GM21619 (cell line): Measurements from ENCODE around the gene ABCA1.
"Not testable (repeated sequence)": the region's sequence is repeated elsewhere in the genome, so short reads cannot be mapped to it uniquely, and the experiment has no call there.

Experiments used
- ATAC-seq: cut with Tn5 transposase; IDR thresholded peaks from one replicate; pipeline ENCODE4 v1.9.1; 2021; ENCODE audit not compliant: unreplicated experiment

ABCA1 gene

DNA sequence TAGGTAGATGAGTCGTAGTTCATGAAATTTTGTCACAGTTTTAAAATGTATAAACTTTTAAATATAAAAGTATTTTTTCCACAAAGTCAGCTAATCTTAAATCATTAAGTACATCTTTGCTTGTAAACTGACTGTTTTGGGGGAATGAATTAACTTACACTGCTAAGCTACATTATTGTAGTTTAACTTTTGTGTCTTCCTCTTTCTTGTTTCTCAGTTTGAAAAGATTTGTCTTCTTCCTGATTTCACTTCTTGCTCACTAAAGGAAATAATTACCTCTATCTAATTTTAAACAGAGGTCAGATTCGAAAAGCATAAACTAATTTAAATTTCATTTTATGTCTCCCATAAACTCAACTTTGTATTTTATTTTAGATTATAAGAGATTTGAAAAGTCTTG is 158.3 kb downstream of the ABCA1 start:
- peak; percentile 29 for ATAC-seq

DNA sequence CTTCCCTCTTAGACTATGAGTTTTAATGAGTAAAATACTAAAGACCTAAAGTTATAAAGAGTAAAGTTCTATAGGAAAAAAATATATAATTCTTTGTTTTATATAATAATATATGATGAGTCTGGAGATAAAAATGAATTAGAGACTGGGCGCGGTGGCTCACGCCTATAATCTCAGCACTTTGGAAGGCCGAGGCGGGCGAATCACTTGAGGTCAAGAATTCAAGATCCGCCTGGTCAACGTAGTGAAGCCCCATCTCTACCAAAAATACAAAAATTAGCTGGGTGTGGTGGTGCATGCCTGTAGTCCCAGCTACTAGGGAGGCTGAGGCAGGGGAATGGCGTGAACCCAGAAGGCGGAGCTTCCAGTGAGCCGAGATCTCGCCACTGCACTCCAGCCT is 158.9 kb downstream of the ABCA1 start:
- not testable (repeated sequence) for ATAC-seq

GRCh38 chr9:104767507-104767906 is 160.4 kb downstream of the ABCA1 start:
- no peak for ATAC-seq

DNA sequence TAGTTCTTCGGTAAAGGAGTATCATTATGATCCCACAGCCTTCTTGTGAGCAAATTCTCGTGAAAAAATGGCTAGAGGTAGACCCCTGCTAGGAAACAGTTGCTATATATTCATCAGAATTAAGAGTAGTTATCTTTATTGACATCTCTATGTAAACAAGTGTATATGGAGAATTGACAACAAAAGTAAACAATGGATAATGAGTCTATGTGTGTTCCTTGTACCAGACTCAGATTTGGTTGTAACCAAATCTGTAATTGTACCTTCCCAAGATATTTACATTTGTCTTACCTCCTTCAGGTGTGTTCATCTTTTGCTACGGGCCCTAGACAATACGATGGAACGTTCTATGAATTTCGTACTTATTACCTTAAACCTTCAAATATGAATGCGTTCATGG is 161.9 kb downstream of the ABCA1 start:
- ATAC-seq = no peak

- ATAC-seq = no peak
These were observed 162.8 kb downstream of the ABCA1 start for GRCh38 chr9:104765138-104765537.

- peak; percentile 32 for ATAC-seq
These were observed 169.0 kb downstream of the ABCA1 start for GRCh38 chr9:104758974-104759373.

DNA sequence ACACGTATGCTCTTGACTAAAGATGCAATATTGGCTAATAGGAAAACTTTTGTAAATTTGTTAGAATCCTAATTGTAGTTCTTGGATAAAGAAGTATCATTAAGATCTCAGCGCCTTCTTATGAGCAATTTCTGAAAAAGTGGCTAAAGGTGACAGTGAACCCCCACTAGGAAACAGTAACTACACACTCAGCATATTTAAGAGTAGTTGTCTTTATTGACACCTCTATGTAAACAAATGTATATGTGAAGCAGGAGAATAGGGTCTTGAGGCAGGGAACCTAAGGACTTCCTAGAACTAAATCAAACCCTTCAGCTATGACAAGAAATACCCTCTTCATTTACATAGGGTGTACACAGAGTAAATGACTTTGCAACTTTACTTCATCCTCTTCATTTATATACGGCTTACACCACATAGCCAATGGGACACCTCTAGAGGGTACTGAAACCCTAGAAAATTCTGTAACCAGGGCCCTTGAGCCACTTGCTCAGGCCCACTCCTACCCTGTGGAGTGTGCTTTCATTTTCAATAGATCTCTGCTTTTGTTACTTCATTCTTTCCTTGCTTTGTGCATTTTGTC is 177.7 kb downstream of the ABCA1 start:
- no peak for ATAC-seq

DNA sequence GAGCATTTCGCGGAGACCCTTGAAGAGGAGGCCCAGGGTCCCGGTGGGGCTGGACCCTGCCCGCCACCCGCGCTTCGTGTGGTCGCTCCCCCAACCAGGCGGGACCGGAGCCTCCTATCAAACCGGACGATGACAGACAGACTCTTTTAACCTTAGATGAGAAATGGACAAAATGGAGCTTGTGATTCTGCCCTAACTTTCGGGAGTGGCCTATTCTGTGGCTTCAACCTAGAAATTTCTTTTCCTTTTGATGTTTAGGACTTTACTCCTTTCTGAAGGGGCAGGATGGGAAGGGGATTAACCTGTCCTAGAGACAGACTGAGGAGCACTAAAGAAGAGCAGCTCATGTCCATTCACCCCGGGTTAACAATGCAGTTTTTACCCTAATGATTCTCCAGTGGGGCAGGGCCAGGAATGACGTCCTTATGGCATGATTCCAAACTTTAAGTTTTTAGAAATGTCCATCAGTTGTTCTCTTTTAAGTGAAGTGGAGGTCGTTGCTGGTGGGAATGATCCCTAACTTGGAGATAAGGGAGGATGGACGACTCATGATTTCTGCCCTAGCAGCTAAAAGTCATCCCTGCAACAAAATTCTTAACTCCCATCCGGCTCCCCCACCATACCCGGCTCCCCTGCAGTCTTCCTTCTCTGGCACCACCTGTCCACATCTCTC is 179.5 kb downstream of the ABCA1 start:
- ATAC-seq = peak; percentile 4

DNA sequence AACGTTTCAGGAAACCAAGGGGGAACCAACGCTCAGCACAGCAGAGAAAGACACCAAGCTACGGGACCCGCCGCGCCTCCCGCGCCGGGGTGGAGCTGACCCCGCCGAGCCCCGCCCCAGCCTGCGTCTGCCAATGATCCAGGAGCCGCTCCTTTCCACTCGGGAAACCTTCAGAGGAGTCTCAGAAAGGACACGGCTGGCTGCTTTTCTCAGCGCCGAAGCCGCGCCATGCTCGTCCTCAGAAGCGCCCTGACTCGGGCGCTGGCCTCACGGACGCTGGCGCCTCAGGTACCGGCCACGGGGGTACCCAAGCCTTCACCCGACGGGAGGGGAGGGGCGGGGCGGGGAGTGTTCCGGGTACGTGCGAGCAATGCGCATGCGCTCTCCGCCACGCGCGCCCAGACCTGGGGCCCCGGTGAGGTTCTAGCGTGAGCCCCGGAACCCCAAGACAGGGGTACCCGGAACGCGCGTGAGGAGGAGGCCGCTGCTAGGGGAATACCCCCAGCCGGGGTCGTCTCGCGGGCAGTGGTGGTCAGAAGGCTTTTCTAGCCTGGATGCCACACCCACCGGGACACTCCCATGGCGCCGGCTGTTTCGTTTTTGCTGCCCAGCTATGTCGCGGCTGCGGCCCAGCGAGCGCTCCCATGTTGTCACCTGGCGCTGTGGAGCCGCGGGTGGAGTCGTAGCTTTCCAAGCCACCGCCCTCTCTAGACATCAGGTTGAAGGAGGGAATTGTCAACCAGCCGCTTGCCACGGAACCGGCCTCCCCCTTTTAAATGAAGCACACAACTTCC is 180.2 kb downstream of the ABCA1 start, which contains the start of gene NIPSNAP3A:
Gene NIPSNAP3A (plus strand): TSS at position 119 of the 794 bp plus-strand sequence. CDS start 110 bp downstream, at position 229.
- peak; percentile 84 for ATAC-seq

- ATAC-seq = no peak
These were observed 180.8 kb downstream of the ABCA1 start for GRCh38 chr9:104747245-104747564.

GRCh38 chr9:104746798-104747197 is 181.2 kb downstream of the ABCA1 start:
- no peak for ATAC-seq

GRCh38 chr9:104746285-104746684 is 181.7 kb downstream of the ABCA1 start:
- no peak for ATAC-seq

- no peak for ATAC-seq
These were observed 182.1 kb downstream of the ABCA1 start for GRCh38 chr9:104745852-104746251.

DNA sequence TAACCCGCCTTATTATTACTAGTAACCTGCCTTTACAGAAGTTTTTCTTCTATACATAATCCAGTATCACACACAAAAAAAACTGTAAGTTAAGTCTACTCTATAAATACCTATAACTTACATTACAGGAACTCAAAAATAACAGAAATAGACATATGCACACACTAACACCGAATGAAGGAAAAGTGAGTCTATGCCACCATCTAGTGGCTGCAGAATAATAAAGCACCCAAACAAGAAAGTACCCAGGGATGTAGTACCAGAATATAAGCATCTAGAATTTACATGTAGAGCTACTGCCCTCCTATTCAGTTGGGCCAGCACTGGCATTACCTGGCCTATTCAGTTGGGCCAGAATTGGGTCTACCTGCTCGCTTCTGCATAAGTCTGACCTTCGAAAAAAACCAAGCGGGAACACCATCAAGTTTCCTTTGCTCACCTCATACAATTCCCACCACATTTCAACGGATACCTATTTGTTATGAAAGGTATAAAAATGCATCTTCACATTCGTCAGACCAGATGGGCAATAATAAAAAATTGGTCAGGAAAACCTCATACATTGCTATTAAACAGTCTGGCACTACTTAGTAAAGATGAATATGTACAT is 184.5 kb downstream of the ABCA1 start:
- peak; percentile 35 for ATAC-seq

- no peak for ATAC-seq
These were observed 187.3 kb downstream of the ABCA1 start for GRCh38 chr9:104740621-104741020.

- ATAC-seq = no peak
These were observed 189.5 kb downstream of the ABCA1 start for GRCh38 chr9:104738452-104738851.
